Stimulated activated naive CD4-positive, alpha-beta T cell (primary cell): ENCODE data around the gene ARHGEF9.
"Not testable (repeated sequence)": the region's sequence is repeated elsewhere in the genome, so short reads cannot be mapped to it uniquely, and the experiment has no call there.

Experiments
- DNase-seq, 6 experiments: peaks; one replicate each; lab custom pipeline; 2025; lab: John Stamatoyannopoulos, UW

ARHGEF9 gene

GRCh38 chrX:63784902-63785707 lies at the start of gene ARHGEF9:
Gene ARHGEF9, minus strand, starts transcription at chrX:63785214. Its CDS starts 69 bp downstream, at chrX:63785145.
- no peak for DNase-seq

GRCh38 chrX:63825446-63825845 lies 40.4 kb upstream of the ARHGEF9 start:
- not testable (repeated sequence) for DNase-seq

- no peak for DNase-seq
Measured at GRCh38 chrX:63818156-63818555, 33.1 kb upstream of the ARHGEF9 start.

- no peak for DNase-seq
Measured at GRCh38 chrX:63817696-63818095, 32.7 kb upstream of the ARHGEF9 start.

GRCh38 chrX:63812823-63813222 lies 27.8 kb upstream of the ARHGEF9 start:
- DNase-seq: no peak

- DNase-seq: no peak
Measured at GRCh38 chrX:63810746-63811145, 25.7 kb upstream of the ARHGEF9 start.

- no peak for DNase-seq
Measured at GRCh38 chrX:63809173-63809572, 24.2 kb upstream of the ARHGEF9 start.

GRCh38 chrX:63795406-63795805 lies 10.4 kb upstream of the ARHGEF9 start:
- not testable (repeated sequence) for DNase-seq

- DNase-seq: no peak
Measured at GRCh38 chrX:63785708-63786040, 660 bp upstream of the ARHGEF9 start.

- DNase-seq: no peak
Measured at GRCh38 chrX:63784346-63784901, 590 bp downstream of the ARHGEF9 start.

GRCh38 chrX:63782515-63782914 lies 2.5 kb downstream of the ARHGEF9 start:
- DNase-seq: no peak

- no peak for DNase-seq
Measured at GRCh38 chrX:63768760-63769159, 16.3 kb downstream of the ARHGEF9 start.

GRCh38 chrX:63765712-63766111 lies 19.3 kb downstream of the ARHGEF9 start:
- no peak for DNase-seq

GRCh38 chrX:63764946-63765345 lies 20.1 kb downstream of the ARHGEF9 start:
- DNase-seq: no peak

GRCh38 chrX:63761639-63762038 lies 23.4 kb downstream of the ARHGEF9 start:
- DNase-seq: peak in 2 of 6 experiments; percentile 8 to 16

GRCh38 chrX:63758011-63758410 lies 27.0 kb downstream of the ARHGEF9 start:
- no peak for DNase-seq

GRCh38 chrX:63755892-63756291 lies 29.1 kb downstream of the ARHGEF9 start:
- DNase-seq: no peak

GRCh38 chrX:63754860-63755579 lies 30.0 kb downstream of the ARHGEF9 start:
- peak; percentile 72 to 85 (median 81) for DNase-seq

GRCh38 chrX:63754136-63754859 lies 30.7 kb downstream of the ARHGEF9 start:
- DNase-seq: peak in 4 of 6 experiments; percentile 12 to 69 (median 20)

GRCh38 chrX:63751481-63751880 lies 33.5 kb downstream of the ARHGEF9 start:
- no peak for DNase-seq

- DNase-seq: no peak
Measured at GRCh38 chrX:63750811-63751210, 34.2 kb downstream of the ARHGEF9 start.

- no peak for DNase-seq
Measured at GRCh38 chrX:63747331-63747730, 37.7 kb downstream of the ARHGEF9 start.
